ENCODE measurements around the gene HPSE. TPM values are rescaled to one million over a fixed set of nuclear protein-coding genes. Genes with fewer than 3 reads are reported as not detected.
A peak's percentile ranks its signal among the peaks of the same experiment; 100 is the strongest.

The HPSE gene
- total and polyA plus RNA-seq, 2 of the 13 experiments (the other 11 are each of a cell fraction or from before 2014, with no cell fraction given): not detected

DNA sequence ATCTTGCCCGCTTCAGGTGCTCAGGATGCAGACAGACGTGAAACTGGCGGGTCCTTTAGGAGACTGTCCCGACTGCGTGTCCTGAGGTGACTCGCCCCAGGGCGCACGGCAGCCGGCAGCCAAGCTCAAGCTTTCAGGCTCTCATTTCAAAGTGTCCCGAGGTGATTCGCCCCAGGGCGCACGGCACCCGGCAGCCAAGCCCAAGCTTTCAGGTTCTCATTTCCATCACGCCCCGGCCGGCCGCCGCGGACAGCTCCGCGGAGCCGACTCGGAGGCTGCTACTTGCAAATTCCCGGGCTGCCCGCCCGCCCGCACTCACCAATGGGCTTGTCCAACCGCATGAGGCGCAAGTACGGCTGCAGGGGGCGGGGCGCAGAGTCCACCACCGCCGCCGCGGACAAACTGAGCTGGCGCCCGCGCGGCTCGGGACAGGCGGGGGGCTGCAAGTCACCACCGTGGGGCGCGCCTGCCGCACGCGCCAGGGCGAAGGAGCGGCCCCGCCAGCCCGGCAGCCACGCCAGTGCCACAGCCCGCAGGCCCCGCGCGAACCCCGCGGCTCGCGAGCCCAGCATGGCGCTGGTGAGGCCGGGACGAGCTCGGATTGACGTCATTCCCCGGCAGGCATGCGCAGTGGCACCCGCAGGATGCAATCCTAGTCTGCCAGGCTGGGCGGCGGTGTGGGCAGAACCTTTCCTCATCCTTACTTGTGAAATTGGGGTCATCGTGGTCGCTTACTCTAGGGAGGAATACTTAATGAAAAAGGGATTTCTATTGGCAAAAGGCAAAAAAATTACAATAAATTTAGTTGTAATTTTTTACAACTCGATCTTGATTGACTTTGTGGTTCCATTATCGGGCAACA lies 50.2 kb downstream of the HPSE start, which contains the start of gene COQ2 (continued):
- TF ChIP-seq HNF4G (IDR thresholded peaks at IDR 0.05; ENCODE audit: borderline replicate concordance, low read depth, low read length) (no peak), HNF4G (CRISPR knock-in tag; IDR thresholded peaks at IDR 0.05; ENCODE audit: borderline replicate concordance, low read depth) (0 out of 2 replicates have a peak, but pooled peaks have one; percentile 33), STAG1 (CRISPR knock-in tag; IDR thresholded peaks at IDR 0.05) (no peak; the same call in 1 of the 2 replicates), KLF11 (CRISPR knock-in tag; IDR thresholded peaks at IDR 0.05) (peak; percentile 52; the same call in 1 of the 2 replicates), EP300 (IDR thresholded peaks at IDR 0.05; ENCODE audit: low read depth in 2 of 2, low read length in 2 of 2) (0 out of 4 replicates have a peak, but pooled peaks of 1 of the 2 experiments have one; percentile 4), EP300 (CRISPR knock-in tag; IDR thresholded peaks at IDR 0.05; ENCODE audit: borderline replicate concordance) (no peak), MATR3 (CRISPR knock-in tag; IDR thresholded peaks at IDR 0.05) (no peak), HOXA7 (CRISPR knock-in tag; IDR thresholded peaks at IDR 0.05) (no peak), TCF7 (IDR thresholded peaks at IDR 0.05; ENCODE audit: low read depth) (no peak), ZNF790 (CRISPR knock-in tag; IDR thresholded peaks at IDR 0.05; ENCODE audit: borderline replicate concordance) (peak; percentile 28; the same call in 1 of the 2 replicates), RXRA (CRISPR knock-in tag; IDR thresholded peaks at IDR 0.05) (peak; percentile 63), ZNF547 (CRISPR knock-in tag; IDR thresholded peaks at IDR 0.05) (peak; percentile 91; the same call in 1 of the 2 replicates), MEF2D (CRISPR knock-in tag; IDR thresholded peaks at IDR 0.05) (no peak), ZNF30 (CRISPR knock-in tag; IDR thresholded peaks at IDR 0.05) (0 out of 2 replicates have a peak, but pooled peaks have one; percentile 55), ZNF367 (CRISPR knock-in tag; IDR thresholded peaks at IDR 0.05; ENCODE audit: borderline replicate concordance) (no peak; the same call in 1 of the 2 replicates), XRCC5 (optimal IDR thresholded peaks at IDR 0.05; ENCODE audit: low read length) (peak; percentile 35)
- TF ChIP-seq, protein P1, sequence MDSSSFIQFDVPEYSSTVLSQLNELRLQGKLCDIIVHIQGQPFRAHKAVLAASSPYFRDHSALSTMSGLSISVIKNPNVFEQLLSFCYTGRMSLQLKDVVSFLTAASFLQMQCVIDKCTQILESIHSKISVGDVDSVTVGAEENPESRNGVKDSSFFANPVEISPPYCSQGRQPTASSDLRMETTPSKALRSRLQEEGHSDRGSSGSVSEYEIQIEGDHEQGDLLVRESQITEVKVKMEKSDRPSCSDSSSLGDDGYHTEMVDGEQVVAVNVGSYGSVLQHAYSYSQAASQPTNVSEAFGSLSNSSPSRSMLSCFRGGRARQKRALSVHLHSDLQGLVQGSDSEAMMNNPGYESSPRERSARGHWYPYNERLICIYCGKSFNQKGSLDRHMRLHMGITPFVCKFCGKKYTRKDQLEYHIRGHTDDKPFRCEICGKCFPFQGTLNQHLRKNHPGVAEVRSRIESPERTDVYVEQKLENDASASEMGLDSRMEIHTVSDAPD (CRISPR knock-in tag; IDR thresholded peaks at IDR 0.05): no peak
- TF ChIP-seq, protein P2, sequence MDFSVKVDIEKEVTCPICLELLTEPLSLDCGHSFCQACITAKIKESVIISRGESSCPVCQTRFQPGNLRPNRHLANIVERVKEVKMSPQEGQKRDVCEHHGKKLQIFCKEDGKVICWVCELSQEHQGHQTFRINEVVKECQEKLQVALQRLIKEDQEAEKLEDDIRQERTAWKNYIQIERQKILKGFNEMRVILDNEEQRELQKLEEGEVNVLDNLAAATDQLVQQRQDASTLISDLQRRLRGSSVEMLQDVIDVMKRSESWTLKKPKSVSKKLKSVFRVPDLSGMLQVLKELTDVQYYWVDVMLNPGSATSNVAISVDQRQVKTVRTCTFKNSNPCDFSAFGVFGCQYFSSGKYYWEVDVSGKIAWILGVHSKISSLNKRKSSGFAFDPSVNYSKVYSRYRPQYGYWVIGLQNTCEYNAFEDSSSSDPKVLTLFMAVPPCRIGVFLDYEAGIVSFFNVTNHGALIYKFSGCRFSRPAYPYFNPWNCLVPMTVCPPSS (IDR thresholded peaks at IDR 0.05): no peak
- TF ChIP-seq, protein P3, sequence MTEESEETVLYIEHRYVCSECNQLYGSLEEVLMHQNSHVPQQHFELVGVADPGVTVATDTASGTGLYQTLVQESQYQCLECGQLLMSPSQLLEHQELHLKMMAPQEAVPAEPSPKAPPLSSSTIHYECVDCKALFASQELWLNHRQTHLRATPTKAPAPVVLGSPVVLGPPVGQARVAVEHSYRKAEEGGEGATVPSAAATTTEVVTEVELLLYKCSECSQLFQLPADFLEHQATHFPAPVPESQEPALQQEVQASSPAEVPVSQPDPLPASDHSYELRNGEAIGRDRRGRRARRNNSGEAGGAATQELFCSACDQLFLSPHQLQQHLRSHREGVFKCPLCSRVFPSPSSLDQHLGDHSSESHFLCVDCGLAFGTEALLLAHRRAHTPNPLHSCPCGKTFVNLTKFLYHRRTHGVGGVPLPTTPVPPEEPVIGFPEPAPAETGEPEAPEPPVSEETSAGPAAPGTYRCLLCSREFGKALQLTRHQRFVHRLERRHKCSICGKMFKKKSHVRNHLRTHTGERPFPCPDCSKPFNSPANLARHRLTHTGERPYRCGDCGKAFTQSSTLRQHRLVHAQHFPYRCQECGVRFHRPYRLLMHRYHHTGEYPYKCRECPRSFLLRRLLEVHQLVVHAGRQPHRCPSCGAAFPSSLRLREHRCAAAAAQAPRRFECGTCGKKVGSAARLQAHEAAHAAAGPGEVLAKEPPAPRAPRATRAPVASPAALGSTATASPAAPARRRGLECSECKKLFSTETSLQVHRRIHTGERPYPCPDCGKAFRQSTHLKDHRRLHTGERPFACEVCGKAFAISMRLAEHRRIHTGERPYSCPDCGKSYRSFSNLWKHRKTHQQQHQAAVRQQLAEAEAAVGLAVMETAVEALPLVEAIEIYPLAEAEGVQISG (CRISPR knock-in tag; IDR thresholded peaks at IDR 0.05): peak; percentile 93

All from HepG2 (cell line).